GM21723 (cell line): ENCODE results near the gene TGFBR2.
A peak's percentile ranks its signal among the peaks of the same experiment; 100 is the strongest.

ENCODE experiments used
- ATAC-seq: cut with Tn5 transposase; IDR thresholded peaks from one replicate; pipeline ENCODE4 v1.9.1; 2021; ENCODE audit warnings: mild to moderate bottlenecking, moderate library complexity; ENCODE audit not compliant: unreplicated experiment

The TGFBR2 gene

GRCh38 chr3:30606301-30607031 lies at the start of gene TGFBR2:
Gene TGFBR2, plus strand, starts transcription at chr3:30606601. Its CDS starts 283 bp downstream, at chr3:30606884.
- ATAC-seq: peak; percentile 75

- no peak for ATAC-seq
These were observed 48.6 kb upstream of the TGFBR2 start for GRCh38 chr3:30557746-30558303.

- no peak for ATAC-seq
These were observed 42.4 kb upstream of the TGFBR2 start for GRCh38 chr3:30563956-30564355.

- no peak for ATAC-seq
These were observed 39.2 kb upstream of the TGFBR2 start for GRCh38 chr3:30567139-30567753.

DNA sequence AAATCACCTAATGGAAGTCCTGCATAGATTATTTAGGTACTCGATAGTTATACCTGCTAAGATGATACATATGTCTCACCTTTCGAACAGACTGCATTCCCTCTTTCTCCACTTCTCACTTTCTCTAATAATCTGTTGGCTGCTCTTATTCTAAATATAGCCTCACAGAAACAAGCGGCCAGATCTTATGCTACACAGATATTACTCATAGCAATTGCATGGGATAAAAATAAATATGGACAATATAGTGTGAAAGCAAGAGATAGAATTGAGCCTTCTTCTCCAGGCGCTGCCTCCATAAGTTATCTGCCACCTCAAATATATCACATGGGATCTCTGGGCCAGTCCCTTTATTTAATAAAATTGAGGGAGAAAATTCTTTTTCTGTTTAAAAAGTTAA lies 29.5 kb upstream of the TGFBR2 start:
- ATAC-seq: no peak

GRCh38 chr3:30577788-30578187 lies 28.6 kb upstream of the TGFBR2 start:
- ATAC-seq: peak; percentile 78

DNA sequence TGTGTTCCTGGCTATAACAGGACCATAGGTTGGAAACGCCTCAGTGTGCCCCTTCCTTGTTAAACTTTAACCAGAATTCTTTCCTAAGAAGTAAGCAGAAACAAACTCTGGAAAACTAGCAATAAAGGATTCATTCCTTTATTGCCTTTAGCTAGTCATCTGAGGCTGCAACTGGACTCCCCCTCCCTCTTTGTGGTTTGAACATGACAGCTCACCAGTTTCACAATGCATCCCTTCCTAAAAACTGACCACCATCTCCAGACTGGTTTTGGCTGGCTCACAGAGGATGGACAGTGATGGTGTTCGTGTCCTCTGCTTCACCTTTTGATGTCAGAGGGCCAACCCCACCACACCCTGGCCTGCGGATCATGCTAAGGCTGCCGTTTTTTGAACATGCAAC lies 27.9 kb upstream of the TGFBR2 start:
- no peak for ATAC-seq

GRCh38 chr3:30578986-30579579 lies 27.3 kb upstream of the TGFBR2 start:
- no peak for ATAC-seq

DNA sequence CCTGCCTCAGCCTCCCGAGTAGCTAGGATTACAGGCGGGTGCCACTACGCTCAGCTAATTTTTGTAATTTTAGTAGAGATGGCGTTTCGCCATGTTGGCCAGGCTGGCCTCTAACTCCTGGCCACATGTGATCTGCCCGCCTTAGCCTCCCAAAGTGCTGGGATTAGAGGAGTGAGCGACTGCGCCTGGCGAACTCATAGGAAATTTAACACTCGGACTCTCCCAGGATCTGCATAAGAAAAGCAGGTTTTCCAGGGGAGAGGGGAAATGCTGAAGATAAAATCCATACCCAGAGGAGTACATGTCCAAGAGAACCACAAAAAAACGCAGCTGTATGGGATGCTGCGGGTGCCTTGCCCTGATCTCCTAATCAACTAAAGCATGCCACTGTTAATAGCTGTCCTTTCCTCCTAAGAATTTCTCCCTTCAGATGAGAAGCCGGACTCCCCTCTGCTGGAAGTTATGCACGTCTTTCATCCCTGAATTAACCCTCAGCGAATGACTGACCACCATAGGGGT lies 25.3 kb upstream of the TGFBR2 start:
- ATAC-seq: no peak

DNA sequence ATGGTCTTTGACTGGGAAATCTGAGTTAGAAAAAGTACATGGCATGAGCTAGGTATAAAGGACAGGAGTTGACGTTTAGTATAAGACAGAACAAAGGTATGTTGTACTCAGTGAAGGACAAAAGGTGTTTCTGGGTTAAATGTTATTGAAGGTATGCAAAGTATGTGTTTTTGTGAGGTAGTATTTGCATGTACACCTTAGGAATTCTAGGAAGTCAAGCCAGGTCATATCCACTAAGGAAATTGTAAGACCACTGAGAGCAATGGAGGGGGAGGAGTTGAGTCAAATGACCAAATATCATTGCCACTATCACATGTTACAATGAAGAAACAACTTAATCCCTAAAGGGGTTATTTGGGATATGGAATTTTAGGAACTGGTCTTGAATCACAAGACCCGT lies 24.4 kb upstream of the TGFBR2 start:
- ATAC-seq: no peak

DNA sequence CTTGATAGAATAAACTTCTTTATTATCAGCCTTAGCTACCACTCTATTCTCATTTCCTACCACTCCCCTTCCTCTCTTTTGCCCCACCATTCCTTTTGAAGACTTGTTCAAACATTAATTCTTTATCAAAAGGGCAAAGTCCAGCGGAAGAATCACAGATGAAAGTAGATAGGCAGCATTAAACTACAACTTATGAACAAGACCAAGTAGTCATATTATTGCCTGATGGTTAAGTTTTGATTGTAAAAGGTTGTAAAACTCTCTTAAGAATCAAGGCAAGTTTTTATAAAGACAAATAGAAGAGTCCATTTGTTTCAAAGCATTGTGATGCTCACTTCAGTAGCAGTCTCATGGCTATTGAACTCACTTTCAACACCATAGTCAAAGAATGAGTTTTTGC lies 22.4 kb upstream of the TGFBR2 start:
- ATAC-seq: no peak

DNA sequence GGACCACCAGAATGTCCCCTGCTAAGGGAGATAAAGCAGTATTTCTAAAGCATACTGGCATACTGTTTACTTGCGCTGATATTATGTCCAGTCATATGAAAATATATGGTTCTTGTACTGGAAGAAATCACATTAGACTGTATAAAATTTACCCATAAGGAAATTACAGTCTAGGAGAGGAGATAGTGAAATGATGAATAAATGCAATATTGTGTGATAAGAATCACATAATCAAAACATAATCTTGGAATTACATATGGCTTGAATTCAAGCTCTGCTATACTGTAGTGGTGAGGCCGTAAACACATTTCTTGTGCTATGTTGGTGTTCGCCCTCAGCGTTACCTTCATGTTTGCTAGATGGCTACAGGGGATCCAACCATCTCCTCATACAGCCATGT lies 20.7 kb upstream of the TGFBR2 start:
- no peak for ATAC-seq

DNA sequence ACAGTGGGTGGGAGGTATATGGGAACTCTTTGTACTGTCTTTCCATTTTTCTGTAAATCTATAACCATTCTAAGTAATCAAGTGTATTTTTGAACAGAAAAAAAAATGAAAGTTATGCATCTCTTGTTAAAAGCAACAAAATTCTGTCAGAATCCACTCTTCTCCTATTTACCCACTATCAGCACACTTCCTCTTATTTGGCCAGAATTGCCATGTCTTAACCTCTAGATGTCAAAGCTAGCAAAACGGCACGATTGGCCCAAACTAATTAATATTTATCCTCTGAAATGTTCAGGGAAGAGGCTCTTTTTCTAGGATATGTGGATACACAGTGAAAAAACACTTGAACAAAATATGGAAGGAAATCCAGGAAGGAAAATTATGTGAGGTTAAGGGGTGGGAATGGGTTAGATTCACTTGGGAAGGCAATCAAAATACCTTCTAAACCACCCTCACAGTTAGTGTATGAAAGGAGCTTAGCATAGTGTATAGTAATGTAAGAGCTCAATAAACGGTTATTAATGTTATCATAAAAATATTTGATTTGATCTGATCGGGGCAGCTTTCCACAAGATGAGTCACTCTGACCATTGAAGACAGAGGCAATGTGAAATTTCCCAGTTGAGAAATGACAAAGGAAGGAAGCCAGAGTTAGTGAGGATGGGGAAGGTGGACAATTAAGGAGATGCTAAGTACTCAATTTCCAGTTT lies 20.1 kb upstream of the TGFBR2 start:
- ATAC-seq: no peak

GRCh38 chr3:30586806-30587486 lies 19.5 kb upstream of the TGFBR2 start:
- ATAC-seq: no peak

DNA sequence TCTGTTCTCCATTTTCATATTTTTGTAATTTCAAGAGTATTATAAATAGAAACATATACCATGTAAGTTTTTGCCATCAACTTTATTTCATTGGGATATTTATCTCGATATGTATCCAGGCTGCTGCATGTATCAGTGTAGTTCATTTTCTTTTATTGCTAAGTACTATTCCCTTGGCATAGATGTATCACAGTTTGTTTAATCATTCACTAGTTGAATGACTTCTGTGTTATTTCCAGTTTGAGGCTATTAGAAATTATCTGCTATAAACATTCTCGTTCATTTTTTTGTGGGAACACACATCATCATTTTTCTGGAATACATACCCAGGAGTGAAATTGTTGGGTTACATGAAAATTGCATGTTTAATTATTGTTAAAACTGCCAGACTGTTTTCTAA lies 18.5 kb upstream of the TGFBR2 start:
- no peak for ATAC-seq

- no peak for ATAC-seq
These were observed 10.2 kb upstream of the TGFBR2 start for GRCh38 chr3:30596152-30596551.

DNA sequence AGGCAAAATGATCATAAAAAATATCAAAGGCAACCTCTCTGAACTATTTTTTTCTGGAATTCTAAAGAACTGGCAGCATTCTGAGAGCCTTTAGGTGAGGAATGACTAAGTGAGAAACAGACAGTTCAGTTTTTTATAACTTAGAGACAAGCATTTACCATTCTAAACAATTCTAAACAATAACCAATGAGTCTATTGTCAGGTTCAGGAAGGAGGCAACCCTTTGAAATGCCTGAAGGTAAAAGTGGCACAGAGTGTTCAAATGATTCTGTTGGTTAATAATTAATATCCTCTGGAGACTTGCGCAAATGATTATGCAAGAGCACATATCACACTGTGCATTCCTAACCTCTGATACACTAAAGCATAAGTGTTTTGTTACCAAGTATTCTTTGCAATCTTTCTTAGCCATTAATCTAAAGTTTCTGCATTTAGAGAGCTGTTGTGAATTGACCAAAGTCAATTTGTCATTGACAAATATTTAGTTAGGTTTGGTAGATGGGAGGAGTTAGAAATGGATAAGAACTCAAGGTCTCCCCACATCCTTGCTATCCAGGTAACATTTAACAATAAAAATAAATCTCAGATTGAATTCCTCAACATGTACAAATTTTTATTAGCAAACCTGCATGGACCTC lies 9.2 kb upstream of the TGFBR2 start:
- no peak for ATAC-seq

GRCh38 chr3:30597769-30598134 lies 8.6 kb upstream of the TGFBR2 start:
- ATAC-seq: no peak

- no peak for ATAC-seq
These were observed 7.5 kb upstream of the TGFBR2 start for GRCh38 chr3:30598668-30599545.
